HG02642 (cell line): ENCODE data around the gene TMEM132C.

Experiments used
- ATAC-seq: cut with Tn5 transposase; IDR thresholded peaks from one replicate; pipeline ENCODE4 v1.9.1; 2021; ENCODE audit warnings: mild to moderate bottlenecking; ENCODE audit not compliant: unreplicated experiment, poor library complexity

Gene TMEM132C

DNA sequence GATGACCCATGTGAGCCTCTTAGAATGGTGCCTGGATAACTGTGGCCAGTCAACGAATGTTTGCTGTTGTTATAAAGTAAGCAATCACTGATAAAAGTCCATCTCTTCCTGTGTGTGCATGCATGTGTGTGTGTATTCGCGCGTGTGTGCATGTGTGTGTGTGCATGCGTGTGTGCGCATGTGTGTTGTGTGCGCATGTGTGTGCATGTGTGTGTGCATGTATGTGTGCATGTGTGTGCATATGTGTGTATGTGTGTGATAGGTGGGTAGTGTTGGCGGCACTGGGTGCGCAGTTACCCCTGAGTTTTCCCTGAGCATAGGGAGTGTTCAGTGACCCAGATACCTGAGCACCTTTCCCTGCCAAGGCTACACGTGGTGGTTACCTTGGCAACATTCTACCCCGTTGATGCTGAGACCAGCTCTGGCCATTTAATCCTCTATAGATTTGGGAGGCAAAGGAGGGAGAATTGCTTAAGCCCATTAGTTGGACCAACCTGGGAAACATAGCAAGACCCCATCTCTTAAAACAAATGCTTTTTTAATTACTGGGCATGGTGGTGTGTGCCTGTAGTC, 419.0 kb downstream of the TMEM132C start:
- no peak for ATAC-seq

- ATAC-seq = no peak
These were observed 420.9 kb downstream of the TMEM132C start for GRCh38 chr12:128687851-128688250.

- no peak for ATAC-seq
These were observed 423.7 kb downstream of the TMEM132C start for GRCh38 chr12:128690641-128691040.

GRCh38 chr12:128693115-128693514, 426.1 kb downstream of the TMEM132C start:
- ATAC-seq = no peak

DNA sequence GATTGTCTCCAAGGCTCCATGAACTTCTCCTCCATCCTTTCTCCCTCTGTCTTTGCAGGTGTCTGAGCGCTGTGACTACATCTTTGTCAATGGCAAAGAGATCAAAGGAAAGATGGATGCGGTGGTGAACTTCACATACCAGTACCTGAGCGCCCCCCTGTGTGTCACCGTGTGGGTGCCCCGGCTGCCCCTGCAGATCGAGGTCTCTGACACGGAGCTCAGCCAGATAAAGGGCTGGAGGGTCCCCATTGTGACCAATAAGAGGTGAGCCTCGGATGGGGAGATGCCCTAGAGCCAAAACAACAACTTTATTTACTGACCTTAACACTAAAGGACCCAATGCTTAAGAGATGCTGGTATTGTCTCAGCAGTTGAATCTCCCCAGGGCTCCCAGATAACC, 426.8 kb downstream of the TMEM132C start:
- no peak for ATAC-seq

GRCh38 chr12:128694445-128694844, 427.5 kb downstream of the TMEM132C start:
- ATAC-seq = no peak

GRCh38 chr12:128695697-128696096, 428.7 kb downstream of the TMEM132C start:
- ATAC-seq = no peak

- ATAC-seq = no peak
These were observed 431.5 kb downstream of the TMEM132C start for GRCh38 chr12:128698301-128698972.

- no peak for ATAC-seq
These were observed 432.1 kb downstream of the TMEM132C start for GRCh38 chr12:128699106-128699505.

DNA sequence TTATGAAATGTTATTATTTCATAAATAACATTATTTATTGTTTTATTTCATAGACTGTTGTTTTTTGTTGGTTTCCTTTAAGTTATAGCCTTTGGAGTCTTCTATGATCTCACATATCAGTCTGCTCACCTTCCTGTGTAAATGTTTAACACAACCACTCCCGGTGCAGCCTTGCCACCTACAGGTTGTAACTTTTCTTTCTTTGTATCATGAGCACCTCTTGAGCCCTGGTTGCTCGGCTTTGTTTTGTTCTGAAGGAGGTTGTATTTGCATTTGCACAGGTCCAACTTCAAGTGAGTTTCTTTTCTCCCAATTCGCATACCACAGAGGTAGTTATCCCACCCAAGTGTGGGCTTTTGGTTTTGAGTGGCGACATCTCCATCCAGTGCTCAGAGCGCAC, 435.4 kb downstream of the TMEM132C start:
- ATAC-seq = no peak

DNA sequence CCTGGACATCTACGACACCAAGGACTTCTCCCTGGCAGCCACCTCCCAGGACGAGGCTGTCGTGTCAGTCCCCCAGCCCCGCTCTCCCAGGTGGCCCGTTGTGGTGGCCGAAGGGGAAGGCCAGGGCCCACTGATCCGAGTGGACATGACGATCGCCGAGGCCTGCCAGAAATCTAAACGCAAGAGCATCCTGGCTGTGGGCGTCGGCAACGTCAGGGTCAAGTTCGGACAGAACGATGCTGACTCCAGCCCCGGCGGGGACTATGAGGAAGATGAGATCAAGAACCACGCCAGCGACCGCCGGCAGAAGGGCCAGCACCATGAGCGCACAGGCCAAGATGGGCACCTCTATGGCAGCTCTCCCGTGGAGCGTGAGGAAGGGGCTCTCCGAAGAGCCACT, 438.2 kb downstream of the TMEM132C start:
- no peak for ATAC-seq

DNA sequence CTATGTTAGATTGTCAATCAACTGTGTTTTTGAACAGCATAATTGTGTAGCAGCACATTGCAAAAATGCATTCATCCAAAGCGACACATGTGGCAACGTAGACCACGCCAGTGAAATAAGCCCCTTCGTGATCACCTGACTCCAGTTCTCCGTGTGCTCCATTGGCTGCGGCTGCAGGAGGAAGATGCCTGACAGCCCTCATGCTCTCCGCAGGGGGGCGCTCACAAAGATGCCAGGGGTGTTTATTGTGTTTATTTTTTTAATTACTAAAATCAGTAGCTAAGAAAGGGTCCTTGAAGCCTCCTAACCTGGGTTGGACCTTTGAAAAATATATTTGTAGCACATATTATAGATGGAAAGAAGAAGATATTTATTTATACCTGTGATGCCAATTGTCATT, 440.5 kb downstream of the TMEM132C start:
- no peak for ATAC-seq

DNA sequence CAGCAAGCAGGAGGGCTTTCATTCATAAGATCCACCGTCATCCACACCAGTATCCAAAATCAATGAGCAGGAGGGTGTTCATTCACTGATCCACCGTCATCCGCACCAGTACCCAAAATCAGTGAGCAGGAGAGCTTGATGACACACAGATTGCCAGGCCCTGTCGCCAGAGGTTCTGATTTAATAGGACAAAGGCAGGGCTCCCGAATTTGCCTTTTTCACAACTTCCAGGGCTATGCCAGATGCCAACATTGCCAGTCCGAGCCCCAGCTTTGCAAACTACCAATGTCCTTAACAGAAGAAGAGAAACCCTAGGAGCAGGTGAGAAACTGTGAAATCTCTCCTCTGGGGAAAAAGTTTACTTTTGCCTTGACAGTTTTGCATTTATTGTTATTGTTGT, 441.8 kb downstream of the TMEM132C start:
- no peak for ATAC-seq

- no peak for ATAC-seq
These were observed 442.7 kb downstream of the TMEM132C start for GRCh38 chr12:128709660-128710059.

GRCh38 chr12:128711486-128711885, 444.5 kb downstream of the TMEM132C start:
- no peak for ATAC-seq

GRCh38 chr12:128712622-128713021, 445.7 kb downstream of the TMEM132C start:
- no peak for ATAC-seq

DNA sequence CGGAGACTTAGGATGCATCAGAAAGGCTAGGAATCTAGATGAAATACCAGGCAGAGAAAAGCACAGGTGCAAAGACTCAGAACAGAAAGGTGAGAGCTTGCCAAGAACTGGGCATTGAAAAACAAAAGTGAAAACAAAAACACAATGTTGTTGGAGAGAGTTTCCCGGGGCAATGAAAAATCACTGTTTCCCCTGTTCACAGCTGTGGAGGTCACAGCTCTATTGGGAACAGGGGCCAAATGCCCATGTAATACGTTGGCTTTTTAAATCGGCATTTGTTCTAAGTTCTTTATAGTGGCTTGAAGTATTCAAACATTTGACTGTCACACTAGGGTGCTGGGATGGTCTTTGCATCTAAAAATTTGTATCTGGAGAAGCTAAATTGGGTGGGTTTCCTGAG, 448.5 kb downstream of the TMEM132C start:
- no peak for ATAC-seq

GRCh38 chr12:128724468-128725046, 457.6 kb downstream of the TMEM132C start:
- no peak for ATAC-seq

DNA sequence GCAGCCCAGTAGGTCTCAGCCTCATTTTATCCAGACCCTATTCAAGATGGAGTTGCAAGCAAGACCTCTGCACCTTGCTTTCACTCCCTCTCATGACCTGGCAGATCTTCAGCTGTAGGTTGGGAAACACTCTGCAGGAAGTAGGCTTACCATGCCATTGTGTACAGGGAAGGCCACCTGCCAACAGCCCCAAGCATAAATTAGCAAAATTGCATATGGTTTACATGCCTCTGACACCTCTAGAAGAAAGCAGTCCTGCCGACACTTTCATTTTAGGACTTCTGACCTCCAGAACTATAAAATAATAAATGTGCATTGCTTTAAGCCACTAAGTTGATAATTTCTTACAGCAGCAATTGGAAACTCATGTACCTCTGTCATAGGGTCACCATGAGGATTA, 459.9 kb downstream of the TMEM132C start:
- ATAC-seq = no peak

GRCh38 chr12:128727461-128727860, 460.5 kb downstream of the TMEM132C start:
- ATAC-seq = no peak

DNA sequence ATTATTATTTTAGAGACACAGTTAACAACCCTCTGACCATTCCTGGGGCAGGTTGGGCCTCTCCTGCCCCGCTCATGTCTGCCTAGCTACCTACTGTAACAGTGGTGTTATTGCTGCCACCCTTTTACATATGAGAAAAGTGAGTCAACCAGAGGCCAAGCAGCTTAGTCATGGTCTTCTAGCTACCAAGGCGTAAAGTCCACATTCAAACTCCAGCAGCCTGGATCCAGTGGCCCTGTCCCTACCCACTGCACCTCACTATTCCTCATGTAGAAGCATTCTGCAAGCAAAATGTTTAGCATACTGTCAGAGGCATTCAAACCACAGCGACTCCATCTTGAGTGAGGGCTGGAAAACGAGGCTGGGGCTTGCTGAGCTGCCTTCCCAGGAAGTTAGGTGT, 461.0 kb downstream of the TMEM132C start:
- ATAC-seq = no peak

DNA sequence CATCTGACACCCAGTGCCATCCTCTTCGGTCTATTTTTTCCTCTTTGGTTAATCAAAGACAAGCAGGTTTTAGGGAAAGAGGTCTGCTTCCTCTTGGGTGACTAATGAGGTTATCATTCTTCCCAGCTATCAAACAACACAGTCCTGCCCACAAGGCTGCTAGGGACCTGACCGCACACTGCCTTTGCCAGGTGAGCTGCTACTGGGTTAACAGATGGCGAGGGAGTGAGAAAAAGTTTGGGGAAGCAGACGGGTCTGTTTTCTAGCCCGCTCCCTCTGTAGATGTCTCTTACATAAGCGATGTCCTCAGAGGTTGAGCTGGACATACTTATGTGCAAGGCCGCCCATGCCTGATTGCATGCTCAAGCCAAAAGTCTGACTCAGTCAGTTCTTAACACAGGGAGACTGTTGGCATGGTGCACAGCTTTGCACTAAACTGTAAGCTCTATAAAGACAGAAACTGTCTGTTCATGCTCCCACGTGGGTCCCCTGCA, 462.7 kb downstream of the TMEM132C start:
- ATAC-seq = no peak
